GM18505 (cell line): Measurements from ENCODE around the gene BPHL.
"Not testable (repeated sequence)": the region's sequence is repeated elsewhere in the genome, so short reads cannot be mapped to it uniquely, and the experiment has no call there.

ENCODE experiments used
- ATAC-seq: cut with Tn5 transposase; IDR thresholded peaks from one replicate; pipeline ENCODE4 v1.9.1; 2021; ENCODE audit not compliant: unreplicated experiment
- POLR2A ChIP-seq: IDR thresholded peaks from 4 replicates; pipeline ENCODE4 v1.6.1; 2011; ENCODE audit warnings: borderline replicate concordance; ENCODE audit not compliant: insufficient read depth, insufficient read length; ENCODE audit errors: extremely low read depth

Gene BPHL

GRCh38 chr6:3194535-3195419 lies 76.3 kb downstream of the BPHL start:
- TF ChIP-seq POLR2A, result no peak
- no peak for ATAC-seq

GRCh38 chr6:3195420-3195694 lies 76.8 kb downstream of the BPHL start:
- ATAC-seq, result no peak
- TF ChIP-seq POLR2A, result no peak

- no peak for TF ChIP-seq POLR2A
- no peak for ATAC-seq
Observed at GRCh38 chr6:3195695-3196497, 77.4 kb downstream of the BPHL start.

- no peak for ATAC-seq
- TF ChIP-seq POLR2A, result no peak
Observed at GRCh38 chr6:3196770-3197169, 78.3 kb downstream of the BPHL start.

- ATAC-seq, result not testable (repeated sequence)
Observed at GRCh38 chr6:3197734-3198133, 79.2 kb downstream of the BPHL start.

- no peak for ATAC-seq
- no peak for TF ChIP-seq POLR2A
Observed at GRCh38 chr6:3199382-3199781, 80.9 kb downstream of the BPHL start.

- ATAC-seq, result no peak
- no peak for TF ChIP-seq POLR2A
Observed at GRCh38 chr6:3200682-3201081, 82.2 kb downstream of the BPHL start.

GRCh38 chr6:3201388-3201787 lies 82.9 kb downstream of the BPHL start:
- no peak for TF ChIP-seq POLR2A
- no peak for ATAC-seq
